HepG2 (cell line): Measurements from ENCODE around the gene TCERG1L. TPM values are rescaled to one million over a fixed set of nuclear protein-coding genes. Genes with fewer than 3 reads are reported as not detected.

ENCODE experiments used
- ATAC-seq: fragments of 200-7000 bp; cut with Tn5 transposase; 3 replicates; pipeline ENCODE4 v1.9.1; 2020; ENCODE audit warnings: mild to moderate bottlenecking, moderate library complexity
- BruUV-seq: library from RNA; stranded (reverse); fragments of 400-500 nt; replicated peaks from 2 replicates; lab custom pipeline; 2021; lab: Mats Ljungman, UMichigan
- CTCF ChIA-PET: fragments of 300-600 bp; formaldehyde crosslinking; extraction: SDS; loops from one replicate; lab custom pipeline; 2021; ENCODE audit warnings: low total read pairs, inconsistent platforms, low intra/inter-chr PET ratio; lab: Yijun Ruan, JAX
- POLR2A ChIA-PET: fragments of 350-600 bp; sonication (Branson Sonifier 250); formaldehyde crosslinking; loops from one replicate; lab custom pipeline; 2020; ENCODE audit warnings: antibody characterized with exemption, inconsistent platforms; lab: Yijun Ruan, JAX
- DNase-seq: peaks from one replicate; pipeline ENCODE4 v3.0.0-alpha.2; 2015; ENCODE audit warnings: low spot score
- FAIRE-seq: peaks from 3 replicates; lab custom pipeline; 2011; peaks lifted over from hg19 to GRCh38; lab: Jason Lieb, UNC
- H2AFZ ChIP-seq: one replicate; pipeline ENCODE4 v1.6.1; 2011; ENCODE audit warnings: low read length, inconsistent platforms
- H3K27ac ChIP-seq: fragments of 300-600 bp; 3 replicates; pipeline ENCODE4 v1.8.0; 2011; ENCODE audit warnings: mixed run types, mild to moderate bottlenecking, mixed read lengths, low read length, inconsistent platforms; ENCODE audit not compliant: insufficient read depth; ENCODE audit errors: extremely low read length
- H3K27me3 ChIP-seq, 2 experiments: fragments of 200-600 bp in 1 of 2; 2 replicates in 1 of 2; 3 replicates in 1 of 2; pipeline versions ENCODE4 v1.6.0 to v1.8.0; 2011; ENCODE audit warnings: low read length in 2 of 2, mild to moderate bottlenecking in 2 of 2, moderate library complexity in 2 of 2, inconsistent platforms in 1 of 2; ENCODE audit not compliant: insufficient read depth in 2 of 2, control insufficient read depth in 1 of 2
- H3K36me3 ChIP-seq, 2 experiments: fragments of 200-600 bp in 1 of 2; replicated peaks in 1 of 2; 2 replicates in 1 of 2; 3 replicates in 1 of 2; pipeline versions ENCODE4 v1.5.1 to v1.8.0; 2011; ENCODE audit warnings: low read length in 2 of 2, inconsistent platforms in 1 of 2; ENCODE audit not compliant: insufficient read depth in 2 of 2, control insufficient read depth in 1 of 2
- H3K4me1 ChIP-seq: 2 replicates; pipeline ENCODE4 v1.5.1; 2012; ENCODE audit warnings: low read length, inconsistent platforms; ENCODE audit not compliant: insufficient read depth
- H3K4me2 ChIP-seq: 2 replicates; pipeline ENCODE4 v1.6.0; 2011; ENCODE audit warnings: low read depth, low read length, inconsistent platforms
- H3K4me3 ChIP-seq, 3 experiments: fragments of 200-600 bp in 1 of 3; sonication (generic), shearing (Covaris generic) in 1 of 3; replicated peaks in 1 of 3; 2 replicates each; pipeline ENCODE4 v1.5.1; 2011 to 2016; ENCODE audit warnings: low read length in 3 of 3, inconsistent platforms in 2 of 3, low read depth in 2 of 3, mild to moderate bottlenecking in 2 of 3, control low read depth in 1 of 3, mixed read lengths in 1 of 3; ENCODE audit not compliant: insufficient read depth in 1 of 3
- H3K79me2 ChIP-seq: one replicate; pipeline ENCODE4 v1.6.1; 2011; ENCODE audit warnings: low read length, inconsistent platforms; ENCODE audit not compliant: insufficient read depth
- H3K9ac ChIP-seq: 2 replicates; pipeline ENCODE4 v1.6.0; 2011; ENCODE audit warnings: mild to moderate bottlenecking, low read depth, low read length, inconsistent platforms; ENCODE audit not compliant: insufficient read depth
- H3K9me3 ChIP-seq: 2 replicates; pipeline ENCODE4 v1.5.1; 2012; ENCODE audit warnings: mild to moderate bottlenecking, low read length
- H4K20me1 ChIP-seq: 2 replicates; pipeline ENCODE4 v1.6.0; 2011; ENCODE audit warnings: inconsistent platforms, mild to moderate bottlenecking, low read length, moderate library complexity; ENCODE audit not compliant: insufficient read depth
- CREBL2 ChIP-seq: sonication (generic); formaldehyde crosslinking; IDR thresholded peaks from 2 replicates; pipeline ENCODE4 v1.8.1; 2023; ENCODE audit warnings: missing genetic modification reagents, mild to moderate bottlenecking, borderline replicate concordance
- HOMEZ ChIP-seq: IDR thresholded peaks from 2 replicates; pipeline ENCODE4 v1.6.1; 2016; ENCODE audit warnings: low read depth
- KDM4B ChIP-seq: sonication (generic); formaldehyde crosslinking; IDR thresholded peaks from 2 replicates; pipeline ENCODE4 v1.4.0; 2020; ENCODE audit warnings: missing genetic modification reagents
- NFRKB ChIP-seq: fragments of 450-650 bp; IDR thresholded peaks from 2 replicates; pipeline ENCODE4 v1.6.1; 2017
- PCBP2 ChIP-seq: fragments of 200-400 bp; formaldehyde crosslinking; optimal IDR thresholded peaks from 2 replicates; pipeline ENCODE3; 2018; ENCODE audit warnings: low read length, low read depth; ENCODE audit not compliant: poor library complexity, severe bottlenecking
- RAD21 ChIP-seq: fragments of 450-650 bp; formaldehyde crosslinking; IDR thresholded peaks from 2 replicates; pipeline ENCODE4 v1.5.0; 2020; ENCODE audit warnings: mild to moderate bottlenecking
- ZNF703 ChIP-seq: sonication (generic); formaldehyde crosslinking; IDR thresholded peaks from 2 replicates; pipeline ENCODE4 v1.5.1; 2020; ENCODE audit warnings: missing genetic modification reagents, mild to moderate bottlenecking, moderate library complexity, borderline replicate concordance
- ZZZ3 ChIP-seq: sonication (generic); formaldehyde crosslinking; IDR thresholded peaks from 2 replicates; pipeline ENCODE4 v1.4.0; 2020; ENCODE audit warnings: missing genetic modification reagents, mild to moderate bottlenecking, borderline replicate concordance
- WGBS: methylation state at CpG from one replicate; pipeline ENCODE4 v1.1.6; 2017; ENCODE audit warnings: low lambda C conversion rate; 5-methylcytosine and 5-hydroxymethylcytosine counted together
- in situ Hi-C: cut with HindIII; loops from 2 replicates; pipeline ENCODE4 v1.10.0; 2017; ENCODE audit warnings: low pct_unique_long_range_greater_than_20kb; ENCODE audit not compliant: extremely low pct_ligation_motif_present
- intact Hi-C: fragments of 100-400 bp; cut with micrococcal nuclease; formaldehyde crosslinking; loops from one replicate; pipeline ENCODE4 v1.10.0; 2022; ENCODE audit not compliant: unreplicated experiment
- polyA plus RNA-seq, 8 experiments: library from polyadenylated mRNA; depleted of rRNA in 3 of 8; stranded (reverse) in 7 of 8; unstranded in 1 of 8; fragments of >200 nt; fragmentation: Illumina TruSeq in 4 of 8; extraction: Trizol in 4 of 8; gene quantifications; 2 replicates each; pipeline versions ENCODE4 v1.2.1 to v1.2.3, GENCODE V29; 2011 to 2016; ENCODE audit warnings: low read depth in 4 of 8, missing spikeins in 1 of 8, mixed read lengths in 1 of 8; ENCODE audit not compliant: insufficient read depth in 1 of 8
- total RNA-seq, 5 experiments: library from RNA; depleted of rRNA; stranded (reverse); fragments of >200 nt; fragmentation: Illumina TruSeq; extraction: Trizol; gene quantifications; 2 replicates each; pipeline ENCODE4 v1.2.3, GENCODE V29; 2016; ENCODE audit warnings: low read depth in 1 of 5
- TF ChIP-seq, protein P1 (sequence below): sonication (generic); IDR thresholded peaks from 2 replicates; pipeline ENCODE4 v1.6.1; 2016; ENCODE audit warnings: low read depth, borderline replicate concordance

Gene TCERG1L
- total and polyA plus RNA-seq, 2 of the 13 experiments (the other 11 are each of a cell fraction or from before 2014, with no cell fraction given), result not detected

DNA sequence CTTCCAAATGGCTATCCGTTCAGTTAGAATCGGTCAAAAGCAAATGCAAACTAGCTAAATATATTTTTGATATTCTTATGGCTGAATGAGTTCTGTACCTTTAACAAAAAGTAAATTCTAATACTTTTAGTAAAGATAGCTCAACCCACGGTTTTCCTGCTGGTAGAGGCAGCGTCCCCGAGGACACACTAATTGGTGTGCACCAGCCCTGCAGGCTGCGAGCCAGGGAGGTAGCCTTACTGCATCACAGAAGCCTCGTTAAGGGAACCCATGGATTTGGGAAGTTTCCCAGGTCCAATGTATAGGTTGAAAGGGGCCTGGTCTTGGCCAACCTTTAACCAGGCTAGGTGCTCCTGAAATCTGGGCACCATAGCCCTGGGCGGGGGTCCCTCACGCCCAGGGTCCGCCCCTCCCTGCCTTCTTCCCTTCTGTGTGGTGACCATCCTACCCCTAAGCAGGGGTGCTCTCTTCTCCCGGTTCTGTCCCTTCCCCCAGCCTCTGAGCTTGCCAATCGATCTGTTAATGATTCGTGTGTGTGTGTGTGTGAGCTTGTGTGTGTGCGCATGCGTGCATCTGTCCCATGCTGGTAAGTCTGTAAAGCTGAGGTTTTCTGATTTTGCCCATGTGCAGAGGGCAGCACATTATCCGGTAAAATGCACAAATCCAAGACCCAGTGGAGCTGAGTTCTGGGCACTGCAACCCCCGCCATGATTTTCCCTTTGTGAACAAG lies 191.7 kb downstream of the TCERG1L start:
- no peak overlapping the region for H3K4me2 ChIP-seq
- FAIRE-seq, result no peak
- DNase-seq, result no peak
- WGBS, result 34% methylated on average over 11 of the region's 17 CpGs
- BruUV-seq, result no TSS peak
- peaks cover 1 to 52% of the 10 kb centered on the region in 2 experiments for H3K27me3 ChIP-seq
- CTCF ChIA-PET, result no interaction called here
- H3K4me1 ChIP-seq, result no peaks in the 10 kb centered on the region
- no peaks in the 10 kb centered on the region for H3K9me3 ChIP-seq
- H3K36me3 ChIP-seq, result no peaks in the 10 kb centered on the region
- no peak overlapping the region for H3K9ac ChIP-seq
- H3K4me3 ChIP-seq, result no peak overlapping the region
- intact Hi-C loops (no loop called here), in situ Hi-C loops (no loop called here)
- TF ChIP-seq RAD21 (CRISPR knock-in tag), result no peak
- TF ChIP-seq PCBP2, result no peak
- no peak for TF ChIP-seq CREBL2 (CRISPR knock-in tag)
- TF ChIP-seq, protein P1, sequence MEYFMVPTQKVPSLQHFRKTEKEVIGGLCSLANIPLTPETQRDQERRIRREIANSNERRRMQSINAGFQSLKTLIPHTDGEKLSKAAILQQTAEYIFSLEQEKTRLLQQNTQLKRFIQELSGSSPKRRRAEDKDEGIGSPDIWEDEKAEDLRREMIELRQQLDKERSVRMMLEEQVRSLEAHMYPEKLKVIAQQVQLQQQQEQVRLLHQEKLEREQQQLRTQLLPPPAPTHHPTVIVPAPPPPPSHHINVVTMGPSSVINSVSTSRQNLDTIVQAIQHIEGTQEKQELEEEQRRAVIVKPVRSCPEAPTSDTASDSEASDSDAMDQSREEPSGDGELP, result no peak
- ATAC-seq, result no peak
- no peaks in the 10 kb centered on the region for H4K20me1 ChIP-seq
- H3K27ac ChIP-seq, result no peak overlapping the region
- POLR2A ChIA-PET, result no interaction called here
- no peaks in the 10 kb centered on the region for H3K79me2 ChIP-seq
- no peak overlapping the region for H2AFZ ChIP-seq

GRCh38 chr10:131117416-131118212 lies 193.9 kb downstream of the TCERG1L start:
- Histone ChIP-seq H3K9ac (no peak overlapping the region), H3K36me3 (no peaks in the 10 kb centered on the region), H3K27ac (no peak overlapping the region), H3K4me1 (no peaks in the 10 kb centered on the region), H3K4me3 (no peak overlapping the region), H3K9me3 (no peaks in the 10 kb centered on the region), H3K4me2 (no peak overlapping the region), H4K20me1 (no peaks in the 10 kb centered on the region), H3K27me3 (peaks cover 3 to 60% of the 10 kb centered on the region in 2 experiments), H3K79me2 (no peaks in the 10 kb centered on the region), H2AFZ (no peak overlapping the region)
- intact Hi-C loops (no loop called here), in situ Hi-C loops (no loop called here)
- POLR2A ChIA-PET, result no interaction called here
- TF ChIP-seq KDM4B (CRISPR knock-in tag) (no peak), ZZZ3 (CRISPR knock-in tag) (no peak), ZNF703 (CRISPR knock-in tag) (no peak), HOMEZ (CRISPR knock-in tag) (no peak), NFRKB (no peak)
- FAIRE-seq (no peak), DNase-seq (no peak), ATAC-seq (no peak)
- BruUV-seq, result no TSS peak
- 14% methylated on average over 13 of the region's 21 CpGs for whole genome bisulfite sequencing
- CTCF ChIA-PET, result no interaction called here
